ENCODE results near the gene SASH1.

- TF ChIP-seq GATA3 (IDR thresholded peaks at IDR 0.05; ENCODE audit: low read depth, low read length) = no peak
- TF ChIP-seq GATA2 (IDR thresholded peaks at IDR 0.05; ENCODE audit: low read depth, low read length) = no peak
Observed at GRCh38 chr6:148385379-148385778, 42.7 kb downstream of the SASH1 start.

Data from SH-SY5Y (cell line).